Measurements from ENCODE around the gene ATRIP.

Gene ATRIP

DNA sequence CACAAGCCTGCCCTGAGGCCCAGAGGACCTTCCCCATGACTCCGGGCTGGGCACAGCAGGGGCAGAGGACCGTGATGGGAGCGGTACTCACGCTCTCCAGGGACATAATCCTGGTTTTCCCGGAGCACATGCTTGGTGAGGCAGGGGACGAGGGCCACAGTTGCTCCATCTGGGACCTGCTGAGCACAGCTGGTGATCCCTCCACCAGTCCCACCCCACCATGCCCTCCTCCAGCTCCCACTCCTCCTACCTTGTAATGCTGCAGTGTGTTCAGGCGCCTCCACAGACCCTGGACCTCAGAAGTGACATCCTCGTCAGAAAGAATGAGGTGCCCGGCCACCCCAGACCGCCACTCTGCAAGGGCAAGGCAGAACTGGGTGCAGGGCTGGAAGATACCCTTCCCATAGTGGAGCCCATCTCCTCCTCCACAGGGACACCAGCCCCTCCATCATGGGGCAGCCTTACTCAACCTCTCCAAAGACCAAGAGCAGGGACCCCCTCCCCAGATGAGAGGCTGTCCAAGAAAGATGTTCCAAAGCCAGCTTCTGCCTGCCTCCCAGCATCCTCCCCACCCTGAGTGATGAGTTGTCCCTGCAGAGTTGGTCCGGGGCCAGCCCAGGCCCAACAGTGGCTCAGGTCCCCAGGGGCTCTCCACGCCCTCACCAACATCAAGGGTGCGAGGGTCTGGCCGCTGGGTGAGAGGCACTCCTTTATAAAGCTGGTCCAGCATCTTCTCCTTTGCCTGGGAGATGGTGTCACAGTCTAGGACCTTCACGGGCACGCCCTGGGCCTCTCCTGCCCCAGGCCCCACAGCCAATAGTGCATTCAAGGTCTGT, 36.1 kb upstream of the ATRIP start:
- no peak for DNase-seq

DNA sequence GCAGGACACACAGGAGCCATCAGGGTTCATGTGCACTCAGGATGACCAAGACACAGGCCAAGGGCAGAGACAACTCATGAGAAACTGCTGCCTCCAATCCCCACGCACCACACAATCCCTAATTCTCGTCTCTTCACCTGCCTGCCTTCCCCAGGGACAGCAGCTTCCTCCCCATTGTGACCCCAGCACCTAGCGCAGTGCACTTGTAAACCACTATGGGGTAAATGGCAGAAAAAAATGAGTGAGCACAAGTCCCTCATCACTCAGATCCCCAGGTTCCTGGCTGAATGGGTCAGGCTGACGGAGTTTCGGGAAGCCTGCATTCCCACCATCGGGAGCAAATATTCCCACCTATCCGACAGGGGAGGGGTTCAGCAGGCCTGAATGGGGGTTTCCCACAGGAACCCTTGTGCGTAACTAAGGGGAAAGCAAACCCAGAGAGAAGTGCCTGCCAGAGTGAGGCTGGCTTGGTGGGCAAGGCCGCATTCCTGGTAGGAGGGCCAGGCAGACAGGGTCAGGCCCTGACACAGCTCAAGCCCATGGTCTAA, 35.4 kb upstream of the ATRIP start:
- DNase-seq: no peak

DNA sequence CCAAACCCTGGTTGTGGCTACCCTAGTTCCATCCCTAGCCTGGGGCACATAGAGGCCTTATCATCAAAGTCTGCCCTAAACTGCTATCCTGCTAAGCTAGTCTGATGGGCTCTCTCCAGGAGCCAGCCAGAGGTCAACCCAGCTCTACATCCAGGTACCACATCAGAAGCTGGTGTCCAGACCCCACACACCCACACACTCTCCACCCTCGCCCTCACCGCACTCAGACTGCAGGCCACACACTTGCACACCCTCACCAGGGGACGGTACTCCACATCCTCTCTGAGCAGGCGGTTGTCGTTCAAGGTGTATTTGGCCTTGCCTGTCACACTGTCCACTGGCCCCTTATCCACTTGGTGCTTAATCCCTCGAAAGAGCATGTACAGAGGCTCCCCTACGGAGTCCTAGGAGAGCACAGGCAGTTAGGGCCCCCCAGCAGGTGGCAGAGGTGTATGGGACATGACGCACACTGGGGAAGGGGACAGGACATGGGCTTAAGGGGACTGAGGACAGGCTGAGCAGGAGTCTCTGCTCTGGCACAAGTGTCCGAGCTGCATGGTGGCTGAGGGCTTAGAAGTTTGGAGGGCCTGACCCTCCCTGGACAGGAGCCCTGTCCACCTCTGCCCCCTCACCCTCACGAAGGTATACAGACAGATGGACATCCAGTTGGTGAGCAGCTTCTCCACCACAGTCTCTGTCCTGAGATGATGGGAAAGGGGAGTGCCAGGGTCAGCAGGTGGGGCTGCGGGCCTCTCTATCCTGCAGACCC, 34.7 kb upstream of the ATRIP start:
- DNase-seq: no peak

DNA sequence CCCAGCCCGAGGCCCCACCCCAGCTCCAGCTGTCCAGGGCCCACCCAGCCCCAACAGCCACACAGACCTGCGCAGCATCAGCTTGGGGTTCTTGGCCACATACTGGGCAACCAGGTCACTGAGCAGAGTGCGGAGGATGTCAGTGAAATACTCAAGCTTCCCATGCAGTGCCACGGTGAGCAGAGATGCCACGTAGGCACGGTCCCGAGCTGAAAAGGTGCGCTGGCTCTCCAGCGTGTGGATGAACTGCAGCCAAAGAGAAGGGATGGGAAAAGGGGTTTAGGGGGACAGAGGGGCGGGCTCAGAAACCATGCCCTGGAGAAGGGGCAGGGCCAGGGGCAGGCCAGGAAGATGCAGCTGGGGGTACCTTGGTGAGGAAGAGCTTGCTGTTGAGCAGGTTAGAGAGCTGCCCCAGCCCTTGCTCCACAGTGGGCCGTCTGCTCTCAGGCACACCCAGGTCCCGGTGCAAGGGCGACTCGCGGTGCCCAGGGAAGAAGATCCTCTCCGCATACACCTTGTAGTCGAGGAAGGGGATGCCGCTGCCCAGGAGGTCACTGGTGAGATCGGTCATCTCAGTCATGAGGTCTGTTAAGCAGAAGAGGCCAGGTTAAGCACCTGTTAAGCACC, 34.0 kb upstream of the ATRIP start:
- DNase-seq: no peak

DNA sequence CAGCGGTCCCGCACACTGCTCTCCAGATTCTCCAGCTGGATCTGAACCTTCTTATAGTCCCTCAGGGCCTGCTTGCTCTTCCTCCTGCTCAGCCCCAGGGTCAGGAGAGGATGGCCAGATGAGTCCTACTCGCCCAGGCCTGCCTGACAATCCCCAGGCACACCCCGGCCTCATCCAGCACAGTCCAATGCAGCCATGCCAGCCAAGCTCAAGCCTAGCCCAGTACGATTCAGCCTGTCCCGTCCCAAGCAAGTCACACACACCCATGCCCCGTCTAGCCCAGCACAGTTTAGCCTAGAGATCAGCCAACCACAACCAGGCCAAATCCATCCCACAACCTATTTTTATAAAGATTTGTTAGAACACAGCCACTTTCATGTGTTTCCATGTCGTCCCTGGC, 33.5 kb upstream of the ATRIP start:
- DNase-seq: no peak

DNA sequence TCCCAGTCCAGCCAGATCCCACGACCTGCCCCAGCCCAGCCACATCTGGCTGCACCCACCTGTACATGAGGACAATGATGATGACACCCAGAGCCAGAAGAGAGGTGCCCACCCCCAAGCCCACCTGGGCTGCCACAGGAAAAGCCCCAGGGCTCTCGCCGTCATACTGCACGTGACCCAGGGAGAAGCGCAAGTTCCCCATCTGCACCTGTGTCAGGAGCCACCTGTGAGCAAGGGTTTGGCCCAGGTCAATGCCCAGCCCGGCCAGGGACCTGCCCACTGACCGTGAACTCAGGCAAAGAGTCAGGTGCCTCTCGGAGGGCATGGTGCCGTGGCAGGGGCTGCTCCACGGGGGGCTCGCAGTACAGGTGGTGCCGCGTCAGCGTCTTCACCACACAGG, 32.9 kb upstream of the ATRIP start:
- DNase-seq: no peak

DNA sequence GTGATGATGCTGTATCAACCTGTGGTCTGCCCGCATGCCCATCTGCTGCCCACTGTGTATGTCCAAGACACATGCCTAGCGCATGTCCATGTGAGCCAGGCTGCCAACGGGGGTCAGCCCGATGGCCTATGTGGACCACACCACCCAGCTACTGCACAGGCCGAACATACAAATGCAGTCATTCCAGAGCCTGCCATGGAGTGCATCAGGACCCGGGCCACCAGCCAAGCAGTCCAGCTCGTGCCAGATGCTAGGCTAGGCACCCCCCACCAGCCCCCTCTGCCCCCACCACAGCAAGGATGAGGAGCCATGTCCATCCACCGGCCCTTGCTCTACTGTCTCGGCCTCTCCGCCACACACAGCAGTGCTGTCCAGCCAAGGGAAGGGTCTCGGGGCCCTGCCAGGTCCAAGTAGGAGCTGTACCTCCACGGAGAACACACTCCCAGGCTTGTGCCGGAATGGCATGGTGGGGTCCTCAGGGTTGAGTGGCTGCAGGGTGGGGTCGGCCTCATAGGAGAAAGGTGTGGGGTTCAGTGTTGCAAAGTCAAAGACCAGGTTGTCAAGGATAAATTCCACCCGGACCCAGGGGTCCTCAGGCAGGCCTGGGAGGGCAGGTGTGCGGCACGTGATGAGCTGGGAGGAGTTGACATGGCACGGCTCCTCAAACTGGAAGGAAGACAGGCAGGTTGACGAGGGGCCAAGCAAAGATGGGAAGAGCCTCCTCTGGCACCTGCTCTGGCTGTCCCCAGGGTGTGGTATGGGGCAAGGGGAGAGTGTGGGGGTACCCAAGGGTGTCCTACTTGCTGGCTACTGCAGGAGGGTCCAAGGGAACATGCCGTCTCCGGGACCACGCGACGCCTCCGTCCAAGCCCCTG, 31.9 kb upstream of the ATRIP start:
- DNase-seq: no peak

DNA sequence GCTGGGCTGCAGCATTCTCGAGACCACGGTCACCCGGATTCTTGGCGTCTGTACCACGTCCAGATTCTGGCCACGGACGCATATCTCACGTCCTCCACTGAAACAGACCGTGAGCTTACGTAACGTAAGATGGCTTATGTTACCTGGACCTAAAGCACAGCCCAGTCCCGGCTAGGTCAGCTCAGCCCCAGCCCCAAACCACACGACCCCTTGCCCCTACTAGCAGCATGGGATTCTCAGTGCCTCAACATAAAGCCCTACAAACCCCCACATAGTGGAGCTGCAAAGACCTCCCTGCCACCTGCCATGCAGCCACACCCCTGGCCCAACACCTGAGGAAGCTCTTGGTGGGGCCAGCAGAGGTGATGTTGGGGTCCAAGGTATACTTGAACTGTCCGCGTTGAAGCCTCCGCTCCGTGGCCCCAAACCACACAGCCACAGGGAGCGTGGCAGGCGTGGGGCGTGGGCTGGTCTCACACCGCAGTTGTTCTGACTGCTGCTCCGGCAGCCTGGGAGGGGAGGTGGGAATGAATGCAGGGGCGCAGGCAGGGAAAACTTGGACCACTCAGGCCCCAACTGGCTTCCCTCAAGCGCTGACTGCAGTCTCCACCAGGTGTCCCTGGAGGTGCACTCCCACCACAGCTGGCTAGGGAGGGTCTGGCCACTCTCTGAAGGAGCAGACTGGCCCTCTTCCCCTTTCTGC, 31.1 kb upstream of the ATRIP start:
- DNase-seq: no peak

DNA sequence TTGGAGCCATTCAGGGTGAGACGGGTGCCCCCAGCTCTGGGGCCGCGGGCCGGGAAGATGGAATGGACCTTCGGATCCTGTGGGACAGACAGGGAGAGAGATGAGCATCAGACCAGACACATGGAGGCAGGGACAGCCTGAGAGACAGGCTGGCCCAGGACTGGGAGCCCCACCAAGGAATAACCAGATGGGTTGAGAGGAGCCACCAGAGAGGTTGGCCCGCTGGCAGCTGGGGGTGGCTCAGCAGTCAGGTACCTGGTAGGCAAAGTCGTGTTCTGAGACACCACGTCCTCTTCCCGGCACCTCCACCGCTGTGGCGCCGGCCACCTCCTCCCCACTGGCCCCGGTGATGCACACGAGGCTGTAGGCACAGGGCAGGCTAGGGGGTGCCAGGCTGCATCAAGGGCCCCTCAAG, 30.4 kb upstream of the ATRIP start:
- DNase-seq: no peak

DNA sequence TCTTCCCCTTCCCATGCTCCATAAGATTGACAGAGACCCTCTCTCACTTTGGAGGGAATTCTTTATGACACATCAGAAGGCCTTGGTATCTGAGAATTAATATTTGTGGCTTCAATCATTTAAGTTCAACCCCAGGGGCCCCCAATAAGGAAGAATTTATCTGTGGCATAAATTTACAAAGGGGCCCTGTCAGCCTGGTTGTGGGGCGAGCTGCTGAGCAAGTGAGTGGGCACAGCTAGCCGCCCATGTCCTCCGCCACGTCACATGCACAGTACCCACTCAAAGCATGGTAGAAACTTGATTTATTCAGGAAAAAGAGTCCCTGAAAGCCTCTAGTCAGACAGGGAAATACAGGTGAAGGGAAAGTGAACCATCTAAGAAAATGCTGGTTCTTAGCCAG, 30.0 kb upstream of the ATRIP start:
- DNase-seq: no peak

DNA sequence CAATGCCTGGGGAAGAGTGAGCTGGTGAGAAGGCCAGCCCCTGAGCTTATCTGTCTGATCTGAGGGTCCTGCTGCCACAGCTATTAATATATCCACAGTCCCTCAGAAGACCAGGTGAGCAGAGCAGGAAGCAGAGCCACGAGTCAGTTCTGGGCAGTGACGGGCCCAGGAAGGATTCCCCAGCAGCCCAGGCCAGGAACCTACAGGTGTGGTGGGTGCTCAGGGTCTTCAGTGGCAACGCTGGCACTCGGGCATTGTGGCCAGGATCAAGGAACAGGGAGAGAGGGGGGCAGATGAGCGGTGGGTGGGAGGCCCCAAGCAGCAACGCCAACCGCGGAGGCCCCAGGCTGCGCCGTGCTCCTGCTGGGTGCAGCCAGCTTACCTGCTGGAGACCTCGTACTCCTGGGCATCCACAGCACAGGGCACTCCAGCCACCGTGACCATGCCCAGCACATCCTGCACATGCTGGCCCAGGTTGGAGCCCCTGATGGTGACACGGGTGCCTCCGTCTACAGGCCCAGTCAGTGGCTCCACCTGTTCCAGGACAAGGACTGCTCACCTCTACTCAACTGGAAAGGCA, 28.9 kb upstream of the ATRIP start:
- no peak for DNase-seq

DNA sequence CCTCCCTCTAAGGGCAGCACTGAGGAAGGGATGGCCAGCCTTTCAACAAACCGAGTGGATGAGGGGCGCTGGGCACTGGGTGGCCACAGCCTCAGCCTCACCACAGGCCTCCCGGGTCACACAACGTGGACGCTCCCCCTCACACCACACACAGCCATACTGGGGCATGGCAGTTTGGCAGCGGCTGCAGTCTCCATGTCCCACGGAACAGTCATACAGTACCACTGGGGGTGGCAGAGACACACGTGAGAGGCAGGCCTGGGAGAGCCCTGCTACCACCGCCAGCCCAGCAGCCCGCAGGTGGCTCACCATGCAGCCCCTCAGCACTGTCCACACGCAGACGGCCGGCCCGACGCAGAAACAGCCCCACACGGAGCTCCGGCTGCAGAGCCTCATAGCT, 28.4 kb upstream of the ATRIP start:
- no peak for DNase-seq

DNA sequence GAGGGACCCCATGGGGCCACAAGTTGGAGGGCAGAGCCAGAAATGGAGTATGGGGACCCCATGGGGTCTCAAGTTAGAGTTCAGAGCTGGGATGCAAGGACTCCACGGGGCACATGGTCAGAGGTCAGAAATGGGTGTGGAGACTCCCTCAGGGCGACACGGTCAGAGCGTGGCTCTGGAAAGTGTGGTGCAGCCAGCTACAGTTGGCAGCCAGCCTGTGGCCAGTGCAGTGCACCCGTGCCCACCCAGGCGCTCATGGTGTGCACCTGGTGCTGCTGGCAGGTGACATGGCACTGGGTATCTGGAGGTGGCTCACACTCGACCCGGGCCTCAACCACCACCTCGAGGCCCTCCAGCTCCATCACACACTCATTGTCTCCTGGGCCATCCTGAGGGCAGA, 27.9 kb upstream of the ATRIP start:
- no peak for DNase-seq

DNA sequence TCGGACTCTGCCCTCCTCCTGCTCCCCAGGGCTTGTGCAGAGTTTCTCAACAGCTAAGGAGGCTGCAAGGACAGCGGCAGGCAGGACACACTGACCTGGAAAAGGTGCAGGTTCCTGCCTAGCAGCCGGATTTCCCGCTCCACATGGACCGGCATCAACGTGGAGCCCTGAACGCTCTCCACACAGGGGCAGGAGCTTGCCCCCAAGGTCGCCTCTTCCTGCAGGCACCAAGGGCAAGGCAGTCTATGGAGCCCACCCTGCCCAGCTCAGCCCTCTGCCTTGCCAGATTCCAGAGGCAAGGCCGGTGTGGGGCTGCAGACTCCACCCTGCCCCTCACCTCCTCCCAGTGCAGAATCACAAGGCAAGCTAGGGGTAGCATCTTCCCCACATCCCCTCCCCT, 27.4 kb upstream of the ATRIP start:
- DNase-seq: no peak

DNA sequence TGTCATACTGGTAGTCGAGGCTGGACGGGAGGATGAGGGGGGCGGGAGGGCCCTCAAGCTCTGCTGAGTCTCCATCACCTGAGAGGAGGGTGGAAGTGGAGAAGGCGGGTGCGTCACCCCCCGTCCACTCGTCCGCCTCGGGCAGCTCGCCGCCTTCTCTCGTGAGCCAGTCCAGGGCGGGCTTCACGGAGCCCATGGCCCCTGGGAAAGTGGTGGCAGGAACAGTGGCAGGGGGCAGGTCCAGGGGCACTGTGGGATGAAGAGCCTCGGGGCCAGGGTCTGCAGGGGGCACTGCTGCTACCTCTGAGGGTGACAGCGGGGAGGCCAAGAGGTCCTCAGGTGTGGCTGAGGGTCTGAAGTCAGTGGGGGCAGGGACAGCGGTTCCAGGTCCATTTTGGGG, 26.9 kb upstream of the ATRIP start:
- no peak for DNase-seq

DNA sequence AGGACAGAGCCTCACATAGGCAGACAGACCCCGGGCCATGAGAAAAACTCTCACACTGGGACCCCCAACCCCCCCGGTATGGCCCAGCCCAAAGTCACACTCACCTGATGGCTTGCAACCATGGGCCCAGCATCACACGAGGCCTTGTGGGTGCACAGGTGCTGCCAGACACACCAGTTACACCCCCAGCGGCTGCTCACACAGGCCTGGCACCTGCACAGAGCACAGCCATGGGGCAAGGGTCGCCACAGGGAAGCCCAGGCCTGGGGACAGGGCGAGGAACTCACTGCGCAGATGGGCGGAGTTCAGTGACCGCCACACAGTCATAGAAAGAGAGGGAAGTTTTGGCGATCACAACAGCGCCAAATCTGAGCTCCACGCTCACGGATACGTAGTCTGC, 26.0 kb upstream of the ATRIP start:
- DNase-seq: no peak

DNA sequence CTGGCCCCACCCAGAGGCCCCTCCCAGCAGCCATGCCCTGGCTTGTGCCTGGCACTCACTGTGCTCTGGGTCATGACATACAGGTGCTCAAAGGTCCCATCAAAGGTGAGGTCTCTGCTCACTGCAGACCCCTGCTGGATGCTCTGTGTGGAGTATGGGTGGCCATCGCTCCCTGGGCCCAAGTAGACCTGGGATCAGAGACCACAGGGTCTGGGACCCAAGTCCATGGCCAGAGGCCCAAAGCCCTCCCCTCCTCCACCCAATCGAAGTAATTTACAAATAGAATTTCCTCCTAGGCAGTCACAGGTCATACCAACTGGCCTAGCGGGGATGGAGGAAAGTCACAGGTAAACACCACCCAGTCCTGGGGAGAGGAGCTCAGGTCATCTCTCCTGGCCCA, 24.3 kb upstream of the ATRIP start:
- DNase-seq: no peak

DNA sequence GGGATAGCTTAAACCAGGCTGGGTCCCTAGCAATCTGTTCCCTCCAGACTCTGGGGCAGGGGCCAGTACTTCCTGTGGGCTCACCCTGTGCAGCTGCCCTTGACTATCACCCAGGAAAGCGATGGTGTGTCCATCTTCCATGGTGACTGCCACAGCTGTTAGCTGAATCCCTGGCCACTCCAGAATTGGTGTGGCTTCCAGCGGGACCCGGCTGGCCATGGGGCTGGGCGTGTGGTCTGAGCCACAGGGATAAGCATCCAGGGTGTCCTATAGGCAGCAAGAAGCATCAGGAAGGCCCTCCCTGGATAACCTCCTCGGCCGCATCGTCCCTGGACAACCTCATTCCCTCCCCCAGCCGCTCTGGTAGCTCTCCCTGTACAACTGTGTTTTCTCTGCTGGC, 23.9 kb upstream of the ATRIP start:
- no peak for DNase-seq

DNA sequence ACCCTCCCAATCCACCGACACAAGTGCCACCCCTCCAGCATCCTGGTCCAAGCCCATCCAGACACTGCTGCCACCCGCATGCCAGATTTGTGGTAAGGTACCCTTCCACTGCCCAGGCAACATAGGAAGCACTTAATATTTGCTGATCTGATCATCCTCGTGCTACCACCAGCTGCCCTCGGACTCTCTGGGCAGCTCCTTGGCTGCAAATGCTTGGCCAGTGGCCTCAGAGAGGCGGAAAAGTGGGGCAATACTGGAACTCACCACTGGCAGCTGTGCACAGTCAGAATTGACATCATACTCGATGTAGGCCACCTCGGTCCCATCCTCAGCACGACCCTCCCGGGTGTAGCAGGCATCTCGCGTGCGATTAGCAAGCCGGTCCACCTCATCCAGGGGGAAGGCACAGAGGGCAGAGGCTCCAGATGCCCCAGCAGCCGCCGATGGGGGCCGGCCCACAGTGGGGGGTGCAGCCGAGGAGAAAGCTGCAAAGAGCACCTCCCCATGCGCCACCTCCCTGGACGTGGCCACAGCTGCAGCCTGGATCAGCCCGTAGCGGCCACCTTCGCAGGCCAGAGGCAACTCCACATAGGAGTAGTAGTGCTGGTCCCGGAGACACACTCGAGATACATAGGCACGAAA, 23.2 kb upstream of the ATRIP start:
- DNase-seq: no peak

DNA sequence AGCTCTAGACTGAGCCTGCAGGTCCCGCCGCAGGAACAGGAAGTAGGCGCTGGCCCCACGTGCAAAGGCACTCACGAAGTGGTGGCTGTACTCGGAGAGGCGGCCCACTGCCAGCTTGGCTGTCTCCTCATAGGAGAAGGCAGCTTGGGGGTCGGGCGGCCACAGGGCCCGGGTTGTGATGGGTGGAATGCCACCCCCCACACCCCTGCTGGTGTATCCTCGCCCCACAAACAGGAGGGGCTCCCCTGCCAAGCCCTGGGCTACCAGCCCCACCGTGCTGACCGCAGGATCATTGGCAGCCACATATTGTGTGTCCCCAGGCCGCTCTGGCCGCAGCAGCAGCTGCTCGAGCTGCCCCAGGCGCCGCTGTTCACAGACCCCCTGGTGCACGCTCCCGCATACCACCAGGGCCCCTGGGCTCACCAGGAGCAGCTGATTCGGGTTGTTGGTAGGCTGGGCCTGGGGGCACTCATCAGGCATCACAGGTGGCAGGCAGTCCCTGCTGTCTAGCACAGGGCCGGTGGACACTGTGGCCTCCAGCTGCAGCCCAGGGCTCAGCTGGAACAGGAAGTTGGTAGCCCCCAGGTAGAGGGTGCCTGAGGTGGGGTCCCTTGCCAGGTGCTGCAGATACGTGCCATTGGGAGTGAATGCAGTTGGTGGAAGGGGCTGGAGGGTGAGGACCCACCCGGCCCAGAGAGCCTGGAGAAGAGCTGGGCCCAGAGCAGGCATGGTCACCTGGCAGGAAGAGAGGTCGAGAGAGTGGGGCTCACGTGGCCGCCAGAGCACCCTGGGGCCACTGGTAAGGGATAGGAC, 22.4 kb upstream of the ATRIP start:
- DNase-seq: no peak
